HG03460 (cell line): Measurements from ENCODE around the gene CHD6.

Source experiments
- ATAC-seq: cut with Tn5 transposase; IDR thresholded peaks from one replicate; pipeline ENCODE4 v1.9.1; 2021; ENCODE audit not compliant: unreplicated experiment

The CHD6 gene

GRCh38 chr20:41617902-41618806 is at the start of gene CHD6:
CHD6 (minus strand) TSS chr20:41618377; CDS start chr20:41551337, 67,040 bp downstream.
- ATAC-seq, result peak; percentile 99

- no peak for ATAC-seq
Measured at GRCh38 chr20:41664584-41664983, 46.4 kb upstream of the CHD6 start.

- ATAC-seq, result no peak
Measured at GRCh38 chr20:41657655-41658054, 39.5 kb upstream of the CHD6 start.

- ATAC-seq, result no peak
Measured at GRCh38 chr20:41655962-41656618, 37.9 kb upstream of the CHD6 start.

GRCh38 chr20:41654884-41655283 is 36.7 kb upstream of the CHD6 start:
- ATAC-seq, result no peak

- ATAC-seq, result no peak
Measured at GRCh38 chr20:41654292-41654691, 36.1 kb upstream of the CHD6 start.

- no peak for ATAC-seq
Measured at GRCh38 chr20:41650231-41650948, 32.2 kb upstream of the CHD6 start.

GRCh38 chr20:41649489-41649888 is 31.3 kb upstream of the CHD6 start:
- ATAC-seq, result no peak

GRCh38 chr20:41645372-41645771 is 27.2 kb upstream of the CHD6 start:
- no peak for ATAC-seq

GRCh38 chr20:41643504-41643938 is 25.3 kb upstream of the CHD6 start:
- ATAC-seq, result no peak

GRCh38 chr20:41639630-41640029 is 21.5 kb upstream of the CHD6 start:
- ATAC-seq, result no peak

- no peak for ATAC-seq
Measured at GRCh38 chr20:41638456-41638855, 20.3 kb upstream of the CHD6 start.

GRCh38 chr20:41635158-41635557 is 17.0 kb upstream of the CHD6 start:
- no peak for ATAC-seq

- no peak for ATAC-seq
Measured at GRCh38 chr20:41632896-41633295, 14.7 kb upstream of the CHD6 start.

GRCh38 chr20:41631826-41632225 is 13.6 kb upstream of the CHD6 start:
- ATAC-seq, result no peak

GRCh38 chr20:41630846-41631245 is 12.7 kb upstream of the CHD6 start:
- ATAC-seq, result no peak

GRCh38 chr20:41627611-41628244 is 9.6 kb upstream of the CHD6 start:
- ATAC-seq, result no peak

GRCh38 chr20:41627001-41627495 is 8.9 kb upstream of the CHD6 start:
- no peak for ATAC-seq

- no peak for ATAC-seq
Measured at GRCh38 chr20:41623625-41624375, 5.6 kb upstream of the CHD6 start.

- ATAC-seq, result no peak
Measured at GRCh38 chr20:41622584-41622983, 4.4 kb upstream of the CHD6 start.
